ENCODE data around the gene SMYD5.

DNA sequence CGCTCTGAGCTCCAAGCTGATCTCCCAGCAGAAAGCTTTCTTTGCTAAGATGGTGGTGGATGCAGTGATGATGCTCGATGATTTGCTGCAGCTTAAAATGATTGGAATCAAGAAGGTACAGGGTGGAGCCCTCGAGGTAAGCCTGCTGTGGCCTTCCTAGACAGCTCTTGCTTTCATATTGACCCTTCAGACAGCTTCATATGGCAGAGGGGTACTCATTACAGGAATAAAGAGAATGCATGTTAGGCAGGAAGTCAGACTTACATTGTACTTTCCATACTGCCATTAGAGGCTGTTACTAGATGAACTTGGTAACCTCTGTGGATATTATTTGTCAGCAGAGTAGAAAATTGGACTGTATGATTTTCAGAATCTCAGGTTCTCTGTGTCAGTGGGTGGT, 30.5 kb downstream of the SMYD5 start:
- TF ChIP-seq, protein P1, sequence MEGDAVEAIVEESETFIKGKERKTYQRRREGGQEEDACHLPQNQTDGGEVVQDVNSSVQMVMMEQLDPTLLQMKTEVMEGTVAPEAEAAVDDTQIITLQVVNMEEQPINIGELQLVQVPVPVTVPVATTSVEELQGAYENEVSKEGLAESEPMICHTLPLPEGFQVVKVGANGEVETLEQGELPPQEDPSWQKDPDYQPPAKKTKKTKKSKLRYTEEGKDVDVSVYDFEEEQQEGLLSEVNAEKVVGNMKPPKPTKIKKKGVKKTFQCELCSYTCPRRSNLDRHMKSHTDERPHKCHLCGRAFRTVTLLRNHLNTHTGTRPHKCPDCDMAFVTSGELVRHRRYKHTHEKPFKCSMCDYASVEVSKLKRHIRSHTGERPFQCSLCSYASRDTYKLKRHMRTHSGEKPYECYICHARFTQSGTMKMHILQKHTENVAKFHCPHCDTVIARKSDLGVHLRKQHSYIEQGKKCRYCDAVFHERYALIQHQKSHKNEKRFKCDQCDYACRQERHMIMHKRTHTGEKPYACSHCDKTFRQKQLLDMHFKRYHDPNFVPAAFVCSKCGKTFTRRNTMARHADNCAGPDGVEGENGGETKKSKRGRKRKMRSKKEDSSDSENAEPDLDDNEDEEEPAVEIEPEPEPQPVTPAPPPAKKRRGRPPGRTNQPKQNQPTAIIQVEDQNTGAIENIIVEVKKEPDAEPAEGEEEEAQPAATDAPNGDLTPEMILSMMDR (IDR thresholded peaks at IDR 0.05) = no peak
- no peak for TF ChIP-seq POLR2A (IDR thresholded peaks at IDR 0.05)

Measured in Peyer's patch (tissue), 4 donors.